Suprapubic skin (tissue), 4 donors: ENCODE measurements around the gene ATXN7. TPM values are rescaled to one million over a fixed set of nuclear protein-coding genes. Genes with fewer than 3 reads are reported as not detected.

Experiments
- DNase-seq, 2 donors: peaks; one replicate each; pipeline ENCODE4 v3.0.0-alpha.2; 2019; ENCODE audit warnings: low spot score in 2 of 2
- H3K27ac ChIP-seq: fragments of 200-600 bp; sonication (generic); one replicate; pipeline ENCODE4 v1.5.1; 2019
- H3K27me3 ChIP-seq: fragments of 200-600 bp; sonication (generic); one replicate; pipeline ENCODE4 v1.5.1; 2019
- H3K36me3 ChIP-seq: fragments of 200-600 bp; sonication (generic); one replicate; pipeline ENCODE4 v1.5.1; 2019
- H3K4me1 ChIP-seq: fragments of 200-600 bp; sonication (generic); one replicate; pipeline ENCODE4 v1.5.1; 2019
- H3K4me3 ChIP-seq: fragments of 200-600 bp; sonication (generic); one replicate; pipeline ENCODE4 v1.5.1; 2019; ENCODE audit warnings: mild to moderate bottlenecking
- H3K9me3 ChIP-seq: fragments of 200-600 bp; sonication (generic); one replicate; pipeline ENCODE4 v1.5.1; 2019
- EP300 ChIP-seq: sonication (generic); formaldehyde crosslinking; IDR thresholded peaks from one replicate; pipeline ENCODE4 v1.6.1; 2017; ENCODE audit warnings: antibody characterized with exemption
- POLR2A ChIP-seq, 2 donors: fragments of 450-650 bp; IDR thresholded peaks; one replicate each; pipeline ENCODE4 v1.6.1; 2017; ENCODE audit warnings: antibody characterized with exemption in 2 of 2, mild to moderate bottlenecking in 2 of 2, moderate library complexity in 2 of 2
- POLR2AphosphoS5 ChIP-seq, 3 donors: sonication (generic); formaldehyde crosslinking; IDR thresholded peaks; one replicate each; pipeline ENCODE4 v1.6.1; 2017; ENCODE audit warnings: antibody characterized with exemption in 3 of 3
- WGBS: methylation state at CpG from one replicate; pipeline ENCODE4 v1.1.5; 2018; 5-methylcytosine and 5-hydroxymethylcytosine counted together
- total RNA-seq, 4 donors: library from RNA; depleted of rRNA; stranded (reverse); fragments of >200 nt; gene quantifications; one replicate each; pipeline ENCODE4 v1.1.0, GENCODE V29; 2016
- TF ChIP-seq, protein P1 (sequence below), 2 donors: fragments of 200-600 bp in 1 of 2; fragments of 450-650 bp in 1 of 2; sonication (generic) in 1 of 2; IDR thresholded peaks; one replicate each; pipeline ENCODE4 v1.5.1; 2016 to 2019; ENCODE audit warnings: antibody characterized with exemption in 2 of 2, mild to moderate bottlenecking in 1 of 2, moderate library complexity in 1 of 2

The ATXN7 gene
- total RNA-seq, 4 donors from 2014 or later, result 22.9 to 101 (median 44.2) TPM

DNA sequence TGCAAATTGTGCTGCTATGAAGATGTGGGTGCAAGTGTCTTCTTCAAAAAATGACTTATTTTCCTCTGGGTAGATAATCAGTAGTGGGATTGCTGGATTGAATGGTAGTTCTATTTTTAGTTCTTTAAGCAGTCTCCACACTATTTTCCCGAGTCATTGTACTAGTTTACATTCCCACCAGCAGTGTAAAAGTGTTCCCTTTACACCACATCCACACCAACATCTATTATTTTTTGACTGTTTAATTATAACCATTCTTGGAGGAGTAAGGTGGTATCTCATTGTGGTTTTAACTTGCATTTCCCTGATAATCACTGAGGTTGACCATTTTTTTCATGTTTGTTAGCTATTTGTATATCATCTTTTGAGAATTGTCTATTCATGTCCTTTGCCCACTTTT lies 179.3 kb downstream of the ATXN7 start:
- DNase-seq, result no peak
- no peaks in the 10 kb centered on the region for H3K36me3 ChIP-seq
- no peaks in the 10 kb centered on the region for H3K4me1 ChIP-seq
- no peak overlapping the region for H3K27ac ChIP-seq
- H3K27me3 ChIP-seq, result no peaks in the 10 kb centered on the region
- TF ChIP-seq EP300 (no peak), POLR2A (IDR thresholded peaks at IDR 0.05) (no peak), POLR2AphosphoS5 (IDR thresholded peaks at IDR 0.05) (no peak)
- TF ChIP-seq, protein P1, sequence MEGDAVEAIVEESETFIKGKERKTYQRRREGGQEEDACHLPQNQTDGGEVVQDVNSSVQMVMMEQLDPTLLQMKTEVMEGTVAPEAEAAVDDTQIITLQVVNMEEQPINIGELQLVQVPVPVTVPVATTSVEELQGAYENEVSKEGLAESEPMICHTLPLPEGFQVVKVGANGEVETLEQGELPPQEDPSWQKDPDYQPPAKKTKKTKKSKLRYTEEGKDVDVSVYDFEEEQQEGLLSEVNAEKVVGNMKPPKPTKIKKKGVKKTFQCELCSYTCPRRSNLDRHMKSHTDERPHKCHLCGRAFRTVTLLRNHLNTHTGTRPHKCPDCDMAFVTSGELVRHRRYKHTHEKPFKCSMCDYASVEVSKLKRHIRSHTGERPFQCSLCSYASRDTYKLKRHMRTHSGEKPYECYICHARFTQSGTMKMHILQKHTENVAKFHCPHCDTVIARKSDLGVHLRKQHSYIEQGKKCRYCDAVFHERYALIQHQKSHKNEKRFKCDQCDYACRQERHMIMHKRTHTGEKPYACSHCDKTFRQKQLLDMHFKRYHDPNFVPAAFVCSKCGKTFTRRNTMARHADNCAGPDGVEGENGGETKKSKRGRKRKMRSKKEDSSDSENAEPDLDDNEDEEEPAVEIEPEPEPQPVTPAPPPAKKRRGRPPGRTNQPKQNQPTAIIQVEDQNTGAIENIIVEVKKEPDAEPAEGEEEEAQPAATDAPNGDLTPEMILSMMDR (IDR thresholded peaks at IDR 0.05), result no peak
- 79% methylated on average over 1 of the region's 1 CpG for WGBS
- H3K4me3 ChIP-seq, result no peak overlapping the region
- H3K9me3 ChIP-seq, result no peaks in the 10 kb centered on the region

DNA sequence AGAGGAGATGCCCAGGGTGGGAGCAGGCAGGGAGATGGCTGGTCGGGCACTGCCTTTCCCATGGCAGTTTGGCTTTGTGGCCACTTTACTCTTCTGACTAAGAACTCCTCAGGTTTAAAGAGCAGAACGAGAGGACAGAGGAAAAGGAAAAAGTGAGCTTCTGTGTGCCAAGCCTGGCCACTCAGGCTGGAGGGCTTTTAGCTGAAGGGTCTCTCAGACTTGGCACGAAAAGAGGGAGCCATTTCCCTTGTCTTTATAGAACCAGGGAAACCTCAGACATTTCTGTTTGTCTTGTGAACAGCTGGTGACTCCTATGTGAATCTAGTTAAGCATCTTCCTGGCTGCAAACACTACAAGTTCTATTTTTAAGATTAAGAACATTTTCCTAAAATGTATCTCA lies 182.9 kb downstream of the ATXN7 start:
- no peak for DNase-seq
- no peaks in the 10 kb centered on the region for H3K9me3 ChIP-seq
- H3K27me3 ChIP-seq, result no peaks in the 10 kb centered on the region
- H3K36me3 ChIP-seq, result no peaks in the 10 kb centered on the region
- no peaks in the 10 kb centered on the region for H3K4me1 ChIP-seq
- H3K4me3 ChIP-seq, result no peak overlapping the region
- H3K27ac ChIP-seq, result no peak overlapping the region
- 83% methylated on average over 3 of the region's 3 CpGs for WGBS
- TF ChIP-seq POLR2A (IDR thresholded peaks at IDR 0.05) (no peak), EP300 (no peak), POLR2AphosphoS5 (IDR thresholded peaks at IDR 0.05) (no peak)
- TF ChIP-seq, protein P1 (IDR thresholded peaks at IDR 0.05), result no peak

DNA sequence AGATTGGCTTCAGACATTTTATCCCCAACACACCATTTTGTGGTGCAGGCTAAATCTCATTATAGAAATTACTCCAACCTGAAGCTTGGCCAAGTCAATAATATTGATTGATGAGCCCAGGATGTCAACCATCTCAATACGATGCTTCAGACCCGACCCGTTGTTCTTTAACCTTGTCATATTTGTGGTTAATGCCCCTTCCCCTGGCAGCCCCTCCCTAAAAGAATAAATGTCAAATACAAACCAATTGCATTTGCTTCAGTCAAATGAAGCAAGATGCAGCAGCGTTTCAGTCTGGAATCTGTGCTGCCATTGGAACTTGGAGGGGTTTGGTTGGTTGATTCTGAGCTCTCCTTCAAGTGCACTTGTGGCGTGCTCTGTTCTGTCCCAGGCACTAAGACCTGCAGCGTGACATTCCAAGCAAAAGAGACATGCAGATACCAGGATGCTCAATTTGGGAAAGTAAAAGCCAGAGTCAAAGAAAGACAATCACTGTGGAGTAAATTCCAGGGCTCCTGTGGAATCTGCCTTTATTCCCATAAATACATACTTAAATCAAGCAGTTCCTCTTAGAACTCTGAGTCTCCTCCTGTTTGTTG lies 183.4 kb downstream of the ATXN7 start:
- Histone ChIP-seq H3K9me3 (no peaks in the 10 kb centered on the region), H3K4me3 (no peak overlapping the region), H3K4me1 (no peaks in the 10 kb centered on the region), H3K27me3 (no peaks in the 10 kb centered on the region), H3K27ac (no peak overlapping the region), H3K36me3 (no peaks in the 10 kb centered on the region)
- no peak for DNase-seq
- TF ChIP-seq, protein P1 (IDR thresholded peaks at IDR 0.05), result no peak
- TF ChIP-seq EP300 (no peak), POLR2A (IDR thresholded peaks at IDR 0.05) (no peak), POLR2AphosphoS5 (IDR thresholded peaks at IDR 0.05) (no peak)
- 69% methylated on average over 6 of the region's 6 CpGs for WGBS

DNA sequence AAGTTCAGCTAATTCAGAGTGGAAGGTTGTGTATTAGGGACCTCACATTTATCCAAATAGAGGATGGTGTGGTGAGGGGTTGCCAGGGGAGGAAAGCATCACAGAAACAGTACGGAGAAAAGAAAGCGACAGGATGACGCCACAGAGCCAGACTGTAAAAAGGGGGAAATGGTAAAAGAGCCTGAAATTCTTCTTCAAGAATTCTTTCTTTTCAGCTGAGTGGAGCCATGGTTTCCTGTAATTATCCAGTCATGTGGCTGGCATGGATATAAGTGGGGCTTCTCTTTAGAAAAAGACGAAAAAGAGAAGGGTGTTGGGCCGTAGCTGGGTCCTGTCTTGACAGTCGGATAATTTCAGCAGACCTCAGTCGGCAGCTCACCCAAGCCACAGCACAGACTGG lies 184.1 kb downstream of the ATXN7 start:
- 83% methylated on average over 7 of the region's 7 CpGs for WGBS
- Histone ChIP-seq H3K9me3 (no peaks in the 10 kb centered on the region), H3K4me3 (no peak overlapping the region), H3K36me3 (no peaks in the 10 kb centered on the region), H3K27me3 (no peaks in the 10 kb centered on the region), H3K4me1 (no peaks in the 10 kb centered on the region), H3K27ac (no peak overlapping the region)
- no peak for DNase-seq
- TF ChIP-seq EP300 (no peak), POLR2A (IDR thresholded peaks at IDR 0.05) (no peak), POLR2AphosphoS5 (IDR thresholded peaks at IDR 0.05) (no peak)
- TF ChIP-seq, protein P1 (IDR thresholded peaks at IDR 0.05), result no peak

DNA sequence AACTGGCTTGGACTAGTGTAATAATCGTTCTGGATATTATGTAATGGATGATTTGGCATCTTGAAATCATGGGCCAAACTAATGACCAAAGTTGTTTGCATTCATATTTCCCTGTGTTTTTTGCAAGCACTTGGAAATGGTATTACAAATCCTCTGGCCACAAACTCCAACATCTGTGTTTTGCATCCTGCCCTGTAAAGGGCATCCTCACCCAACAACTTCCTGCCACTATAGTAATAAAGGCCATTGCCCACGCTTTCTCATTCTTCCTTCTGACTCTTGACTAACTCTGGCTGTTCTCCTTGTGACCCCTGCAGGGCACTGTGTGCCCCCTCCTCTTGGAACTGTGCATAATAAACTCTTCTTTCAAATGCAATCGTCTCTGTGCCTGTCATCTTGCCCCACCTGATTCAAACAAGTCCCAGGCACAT lies 185.0 kb downstream of the ATXN7 start:
- 46% methylated on average over 3 of the region's 3 CpGs for WGBS

More for the DNA sequence above, 185.0 kb downstream of the ATXN7 start:
- no peaks in the 10 kb centered on the region for H3K27me3 ChIP-seq
- H3K36me3 ChIP-seq, result no peaks in the 10 kb centered on the region
- H3K9me3 ChIP-seq, result no peaks in the 10 kb centered on the region
- TF ChIP-seq, protein P1 (IDR thresholded peaks at IDR 0.05), result no peak
- TF ChIP-seq POLR2A (IDR thresholded peaks at IDR 0.05), result no peak
- no peak for TF ChIP-seq POLR2AphosphoS5 (IDR thresholded peaks at IDR 0.05)
- no peak for TF ChIP-seq EP300
- H3K27ac ChIP-seq, result no peak overlapping the region
- no peaks in the 10 kb centered on the region for H3K4me1 ChIP-seq
- DNase-seq, result no peak
- no peak overlapping the region for H3K4me3 ChIP-seq
